Trophoblast cell (in vitro differentiated cells and primary cell): ENCODE results near the gene INHBB.

Experiments used
- DNase-seq, 2 donors: peaks; one replicate each; pipeline ENCODE4 v3.0.0-alpha.2; 2016
- H2AFZ ChIP-seq: 2 replicates; pipeline ENCODE4 v1.6.1; 2013; ENCODE audit warnings: low read length, moderate library complexity, mild to moderate bottlenecking; ENCODE audit not compliant: insufficient read depth, poor library complexity
- H2AK5ac ChIP-seq: 2 replicates; pipeline ENCODE4 v1.6.1; 2013; ENCODE audit warnings: mild to moderate bottlenecking, low read length
- H2BK120ac ChIP-seq: 2 replicates; pipeline ENCODE4 v1.6.1; 2013; ENCODE audit warnings: low read length, mild to moderate bottlenecking, moderate library complexity; ENCODE audit not compliant: insufficient read depth, poor library complexity
- H2BK12ac ChIP-seq: 2 replicates; pipeline ENCODE4 v1.6.1; 2013; ENCODE audit warnings: mild to moderate bottlenecking, low read length, moderate library complexity
- H2BK5ac ChIP-seq: 2 replicates; pipeline ENCODE4 v1.6.1; 2013; ENCODE audit warnings: low read length, low read depth, moderate library complexity, mild to moderate bottlenecking; ENCODE audit not compliant: poor library complexity
- H3K14ac ChIP-seq: 2 replicates; pipeline ENCODE4 v1.6.1; 2013; ENCODE audit warnings: mild to moderate bottlenecking, low read length
- H3K18ac ChIP-seq: 2 replicates; pipeline ENCODE4 v1.6.1; 2013; ENCODE audit warnings: mild to moderate bottlenecking, low read length
- H3K23ac ChIP-seq: 2 replicates; pipeline ENCODE4 v1.6.1; 2013; ENCODE audit warnings: low read length
- H3K27ac ChIP-seq: 2 replicates; pipeline ENCODE4 v1.5.1; 2013; ENCODE audit warnings: low read depth, mild to moderate bottlenecking, inconsistent platforms, low read length, moderate library complexity
- H3K27me3 ChIP-seq: 2 replicates; pipeline ENCODE4 v1.6.1; 2013; ENCODE audit warnings: inconsistent platforms, mild to moderate bottlenecking, low read length, moderate library complexity; ENCODE audit not compliant: insufficient read depth
- H3K36me3 ChIP-seq, 2 experiments: 1 replicate in 1 of 2; 2 replicates in 1 of 2; pipeline ENCODE4 v1.6.1; 2013; ENCODE audit warnings: low read length in 2 of 2, mild to moderate bottlenecking in 2 of 2, moderate library complexity in 1 of 2; ENCODE audit not compliant: insufficient read depth in 2 of 2, control insufficient read depth in 1 of 2
- H3K4ac ChIP-seq: 2 replicates; pipeline ENCODE4 v1.6.1; 2013; ENCODE audit warnings: low read depth, mild to moderate bottlenecking, low read length, moderate library complexity
- H3K4me1 ChIP-seq, 2 experiments: 1 replicate in 1 of 2; 2 replicates in 1 of 2; pipeline ENCODE4 v1.6.1; 2013; ENCODE audit warnings: low read length in 2 of 2, mild to moderate bottlenecking in 2 of 2, moderate library complexity in 1 of 2; ENCODE audit not compliant: insufficient read depth in 2 of 2, control insufficient read depth in 1 of 2
- H3K4me2 ChIP-seq: 2 replicates; pipeline ENCODE4 v1.6.1; 2013; ENCODE audit warnings: inconsistent platforms, mild to moderate bottlenecking, low read length, moderate library complexity
- H3K4me3 ChIP-seq: 2 replicates; pipeline ENCODE4 v1.5.1; 2013; ENCODE audit warnings: mild to moderate bottlenecking, low read depth, low read length, inconsistent platforms
- H3K79me1 ChIP-seq: one replicate; pipeline ENCODE4 v1.6.1; 2013; ENCODE audit warnings: low read length
- H3K79me2 ChIP-seq: 2 replicates; pipeline ENCODE4 v1.6.1; 2013; ENCODE audit warnings: low read length, mild to moderate bottlenecking; ENCODE audit not compliant: control insufficient read depth, insufficient read depth, poor library complexity
- H3K9ac ChIP-seq: 2 replicates; pipeline ENCODE4 v1.6.1; 2013; ENCODE audit warnings: mild to moderate bottlenecking, low read length
- H3K9me3 ChIP-seq: 2 replicates; pipeline ENCODE4 v1.6.1; 2013; ENCODE audit warnings: low read depth, mild to moderate bottlenecking, control low read depth, inconsistent platforms, low read length; ENCODE audit not compliant: insufficient read depth
- H4K12ac ChIP-seq: 2 replicates; pipeline ENCODE4 v1.6.1; 2013; ENCODE audit warnings: low read depth, mild to moderate bottlenecking, low read length, moderate library complexity
- H4K8ac ChIP-seq: 2 replicates; pipeline ENCODE4 v1.6.1; 2013; ENCODE audit warnings: low read depth, mild to moderate bottlenecking, low read length, moderate library complexity
- H4K91ac ChIP-seq: one replicate; pipeline ENCODE4 v1.6.1; 2013; ENCODE audit warnings: low read depth, mild to moderate bottlenecking, low read length, moderate library complexity
- WGBS: extraction: QIAGEN DNeasy Blood & Tissue Kit; methylation state at CpG from one replicate; pipeline ENCODE4 v1.1.7; 2013; ENCODE audit warnings: missing lambda C conversion rate; ENCODE audit not compliant: insufficient read length, insufficient coverage; ENCODE audit errors: extremely low coverage; 5-methylcytosine and 5-hydroxymethylcytosine counted together

The INHBB gene

DNA sequence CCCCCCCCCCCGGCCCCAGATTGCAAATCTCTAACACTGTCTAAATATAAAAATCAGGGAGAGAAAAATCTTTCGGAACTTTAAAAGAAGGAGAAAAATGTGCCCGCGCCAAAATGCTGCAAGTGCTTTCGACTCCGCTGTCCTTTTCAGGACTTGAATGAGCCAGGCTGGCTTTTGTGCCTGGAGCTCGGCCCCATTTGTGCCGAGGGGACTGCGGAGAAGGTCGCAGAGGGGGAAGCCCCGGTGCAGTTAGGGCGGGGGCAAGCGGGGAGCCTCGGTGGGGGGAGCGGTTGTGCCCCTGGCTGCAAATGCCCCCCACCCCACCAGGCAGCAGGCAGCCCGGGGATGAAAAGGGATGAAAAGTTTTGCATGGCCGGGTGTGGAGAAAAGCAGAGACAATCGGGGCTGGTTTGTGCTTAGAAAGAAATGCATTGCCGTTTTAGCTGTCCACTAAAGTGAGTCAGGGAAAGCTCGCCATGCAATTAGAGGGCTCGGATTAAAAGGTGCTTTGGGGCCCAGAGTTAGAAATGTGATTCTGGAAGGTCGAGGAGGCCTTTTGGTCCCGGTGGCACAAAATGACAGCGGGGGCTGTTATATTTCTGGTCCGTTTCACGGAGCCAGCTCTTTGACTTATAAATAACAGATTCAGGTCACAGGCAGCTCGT lies 1.6 kb downstream of the INHBB start:
- H4K91ac ChIP-seq: no peak overlapping the region
- no peak overlapping the region for H4K12ac ChIP-seq
- H4K8ac ChIP-seq: no peak overlapping the region
- no peaks in the 10 kb centered on the region for H3K79me1 ChIP-seq
- no peak overlapping the region for H2BK120ac ChIP-seq
- H3K9ac ChIP-seq: no peak overlapping the region
- H3K36me3 ChIP-seq: no peaks in the 10 kb centered on the region
- no peaks in the 10 kb centered on the region for H3K79me2 ChIP-seq
- DNase-seq: peak in 1 of 2 donors; percentile 56
- H3K18ac ChIP-seq: no peak overlapping the region
- H2BK5ac ChIP-seq: no peak overlapping the region
- no peak overlapping the region for H3K4me2 ChIP-seq
- no peak overlapping the region for H2BK12ac ChIP-seq
- no peak overlapping the region for H3K27ac ChIP-seq
- no peak overlapping the region for H2AFZ ChIP-seq
- H2AK5ac ChIP-seq: no peak overlapping the region
- H3K4me3 ChIP-seq: no peak overlapping the region
- peaks cover 8 to 10% of the 10 kb centered on the region in 2 experiments for H3K4me1 ChIP-seq
- peaks cover 16% of the 10 kb centered on the region for H3K9me3 ChIP-seq
- H3K23ac ChIP-seq: no peak overlapping the region
- H3K4ac ChIP-seq: no peak overlapping the region
- H3K14ac ChIP-seq: no peak overlapping the region
- peaks cover 70% of the 10 kb centered on the region for H3K27me3 ChIP-seq
- WGBS: no CpG with 5 or more reads among the region's 27 CpGs

DNA sequence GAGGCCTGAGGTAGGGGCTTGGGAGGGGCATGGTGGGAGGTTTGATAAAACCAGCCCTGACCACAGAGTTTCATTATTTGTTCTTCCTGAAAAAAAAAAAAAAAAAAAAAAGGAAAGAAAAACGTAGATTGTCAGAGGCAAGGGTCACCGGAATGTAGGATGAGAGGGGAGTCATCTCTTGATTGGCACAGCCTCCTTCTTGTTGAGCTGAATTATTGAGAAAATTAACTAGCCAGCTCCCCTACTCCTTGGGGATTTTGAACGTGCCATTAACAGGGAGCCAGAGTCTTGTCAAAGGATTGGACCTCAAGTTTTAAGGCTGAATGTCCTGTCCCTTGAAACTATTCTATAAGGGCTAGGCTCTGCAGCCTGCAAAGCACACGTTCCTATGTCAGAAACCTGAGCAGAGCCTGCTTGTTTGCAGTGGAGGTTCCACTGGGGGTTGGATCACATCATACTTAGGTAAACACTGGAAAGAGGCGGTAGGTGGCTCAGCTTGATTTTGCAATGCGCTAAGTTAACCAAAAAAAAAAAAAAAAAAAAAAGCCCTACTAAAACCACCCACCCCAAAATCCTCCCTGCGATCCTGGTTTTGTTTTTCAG lies 2.3 kb downstream of the INHBB start:
- Histone ChIP-seq H3K14ac (no peak overlapping the region), H3K4me1 (peaks cover 8 to 10% of the 10 kb centered on the region in 2 experiments), H3K9ac (no peak overlapping the region), H3K23ac (no peak overlapping the region), H2BK5ac (no peak overlapping the region), H4K8ac (no peak overlapping the region), H3K4ac (no peak overlapping the region), H2AFZ (no peak overlapping the region), H4K12ac (no peak overlapping the region), H2BK12ac (no peak overlapping the region), H3K4me3 (no peak overlapping the region), H4K91ac (no peak overlapping the region), H3K36me3 (no peaks in the 10 kb centered on the region), H3K18ac (no peak overlapping the region), H3K9me3 (peaks cover 16% of the 10 kb centered on the region), H2AK5ac (no peak overlapping the region), H3K4me2 (no peak overlapping the region), H3K27me3 (peaks cover 62% of the 10 kb centered on the region), H3K27ac (no peak overlapping the region), H3K79me2 (no peaks in the 10 kb centered on the region), H2BK120ac (no peak overlapping the region), H3K79me1 (no peaks in the 10 kb centered on the region)
- no CpG with 5 or more reads among the region's 7 CpGs for WGBS
- DNase-seq: no peak

DNA sequence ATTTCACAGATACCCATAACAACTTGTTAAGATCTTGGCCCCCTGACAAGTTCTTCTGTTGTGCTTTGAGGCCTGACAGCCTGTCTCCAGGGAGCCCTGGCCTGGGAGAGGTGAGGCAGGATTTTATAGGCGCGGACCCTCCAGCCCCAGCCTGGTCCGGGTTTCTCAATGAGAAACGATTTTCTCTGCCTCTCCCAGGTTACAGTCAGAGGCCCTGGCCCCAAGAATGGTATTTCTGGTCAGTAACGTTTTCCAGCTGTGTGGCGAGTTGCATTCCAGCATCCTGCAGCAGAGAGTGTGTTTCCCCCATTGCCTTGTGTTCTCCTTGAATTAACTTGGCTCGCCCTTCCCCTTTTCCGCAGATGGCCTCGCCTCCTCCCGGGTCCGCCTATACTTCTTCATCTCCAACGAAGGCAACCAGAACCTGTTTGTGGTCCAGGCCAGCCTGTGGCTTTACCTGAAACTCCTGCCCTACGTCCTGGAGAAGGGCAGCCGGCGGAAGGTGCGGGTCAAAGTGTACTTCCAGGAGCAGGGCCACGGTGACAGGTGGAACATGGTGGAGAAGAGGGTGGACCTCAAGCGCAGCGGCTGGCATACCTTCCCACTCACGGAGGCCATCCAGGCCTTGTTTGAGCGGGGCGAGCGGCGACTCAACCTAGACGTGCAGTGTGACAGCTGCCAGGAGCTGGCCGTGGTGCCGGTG lies 3.0 kb downstream of the INHBB start:
- Histone ChIP-seq H4K8ac (no peak overlapping the region), H3K23ac (no peak overlapping the region), H3K9me3 (peaks cover 14% of the 10 kb centered on the region), H3K4ac (no peak overlapping the region), H3K4me1 (peaks cover 3 to 8% of the 10 kb centered on the region in 2 experiments), H2AFZ (no peak overlapping the region), H2AK5ac (no peak overlapping the region), H2BK5ac (no peak overlapping the region), H3K18ac (no peak overlapping the region), H3K4me3 (no peak overlapping the region), H3K36me3 (no peaks in the 10 kb centered on the region), H2BK12ac (no peak overlapping the region), H3K27me3 (peaks cover 56% of the 10 kb centered on the region), H2BK120ac (no peak overlapping the region), H3K79me1 (no peaks in the 10 kb centered on the region), H3K14ac (no peak overlapping the region), H3K4me2 (no peak overlapping the region), H3K27ac (no peak overlapping the region), H3K79me2 (no peaks in the 10 kb centered on the region), H4K12ac (no peak overlapping the region), H3K9ac (no peak overlapping the region), H4K91ac (no peak overlapping the region)
- no peak for DNase-seq
- WGBS: no CpG with 5 or more reads among the region's 27 CpGs

DNA sequence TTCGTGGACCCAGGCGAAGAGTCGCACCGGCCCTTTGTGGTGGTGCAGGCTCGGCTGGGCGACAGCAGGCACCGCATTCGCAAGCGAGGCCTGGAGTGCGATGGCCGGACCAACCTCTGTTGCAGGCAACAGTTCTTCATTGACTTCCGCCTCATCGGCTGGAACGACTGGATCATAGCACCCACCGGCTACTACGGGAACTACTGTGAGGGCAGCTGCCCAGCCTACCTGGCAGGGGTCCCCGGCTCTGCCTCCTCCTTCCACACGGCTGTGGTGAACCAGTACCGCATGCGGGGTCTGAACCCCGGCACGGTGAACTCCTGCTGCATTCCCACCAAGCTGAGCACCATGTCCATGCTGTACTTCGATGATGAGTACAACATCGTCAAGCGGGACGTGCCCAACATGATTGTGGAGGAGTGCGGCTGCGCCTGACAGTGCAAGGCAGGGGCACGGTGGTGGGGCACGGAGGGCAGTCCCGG lies 3.5 kb downstream of the INHBB start:
- Histone ChIP-seq H2BK5ac (no peak overlapping the region), H3K79me1 (no peaks in the 10 kb centered on the region), H3K79me2 (no peaks in the 10 kb centered on the region), H3K9me3 (peaks cover 11% of the 10 kb centered on the region), H3K23ac (no peak overlapping the region), H2AFZ (no peak overlapping the region), H3K14ac (no peak overlapping the region), H3K27ac (no peak overlapping the region), H2AK5ac (no peak overlapping the region), H2BK120ac (no peak overlapping the region), H3K9ac (no peak overlapping the region), H3K36me3 (no peaks in the 10 kb centered on the region), H4K91ac (no peak overlapping the region), H3K27me3 (peaks cover 50% of the 10 kb centered on the region), H3K4me2 (no peak overlapping the region), H3K4ac (no peak overlapping the region), H2BK12ac (no peak overlapping the region), H3K4me1 (peaks cover 3 to 8% of the 10 kb centered on the region in 2 experiments), H4K12ac (no peak overlapping the region), H4K8ac (no peak overlapping the region), H3K18ac (no peak overlapping the region), H3K4me3 (no peak overlapping the region)
- no CpG with 5 or more reads among the region's 31 CpGs for WGBS
- DNase-seq: no peak
